GM10248 (cell line): ENCODE measurements around the gene BRMS1L.

Source experiments
- CTCF ChIA-PET: fragments of 300-600 bp; sonication (Branson Sonifier 250); formaldehyde crosslinking; extraction: SDS; loops from one replicate; lab custom pipeline; 2021; ENCODE audit warnings: antibody characterized with exemption; lab: Yijun Ruan, JAX
- POLR2A ChIA-PET: fragments of 350-650 bp; sonication (Branson Sonifier 250); formaldehyde crosslinking; extraction: SDS; loops from one replicate; lab custom pipeline; 2020; ENCODE audit warnings: antibody characterized with exemption; lab: Yijun Ruan, JAX
- DNase-seq: peaks from one replicate; pipeline ENCODE4 v3.0.0; 2012; ENCODE audit errors: extremely low spot score
- TF ChIP-seq, protein P1 (sequence below): IDR thresholded peaks from 2 replicates; pipeline ENCODE4 v1.5.1; 2012; ENCODE audit warnings: mild to moderate bottlenecking, low read depth; ENCODE audit errors: extremely low read depth, missing control alignments, control extremely low read depth

BRMS1L gene

DNA sequence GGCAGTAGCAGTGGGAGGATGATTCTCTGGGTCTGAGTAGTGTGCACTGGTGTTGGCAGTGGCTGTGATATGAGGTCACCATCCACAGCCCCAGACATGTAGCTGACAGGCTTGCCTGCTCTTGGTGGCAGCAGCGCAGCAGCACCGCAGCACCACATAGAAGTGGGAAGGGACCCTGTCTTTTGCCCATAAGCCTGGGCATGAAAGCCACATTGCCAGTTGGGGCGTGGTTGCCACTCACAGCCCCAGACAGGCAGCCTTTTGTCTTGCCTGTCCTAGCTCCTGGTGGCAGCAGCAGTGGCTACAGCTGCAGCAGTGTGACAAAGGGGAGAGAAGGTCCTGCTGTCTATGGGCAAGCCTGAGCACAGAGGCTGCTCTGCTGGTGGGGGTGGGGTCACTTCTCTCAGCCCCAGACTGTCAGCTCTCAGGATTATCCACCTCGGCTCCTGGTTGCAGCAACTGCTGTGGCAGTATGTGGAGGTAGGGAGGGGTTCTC is 71.5 kb downstream of the BRMS1L start:
- CTCF ChIA-PET = no interaction called here
- POLR2A ChIA-PET = interaction anchor here (0.6 kb wide), 1 partner anchor 756 kb away, joined by 3 read pairs; no protein-coding TSS in a partner anchor
- no peak for DNase-seq
- TF ChIP-seq, protein P1, sequence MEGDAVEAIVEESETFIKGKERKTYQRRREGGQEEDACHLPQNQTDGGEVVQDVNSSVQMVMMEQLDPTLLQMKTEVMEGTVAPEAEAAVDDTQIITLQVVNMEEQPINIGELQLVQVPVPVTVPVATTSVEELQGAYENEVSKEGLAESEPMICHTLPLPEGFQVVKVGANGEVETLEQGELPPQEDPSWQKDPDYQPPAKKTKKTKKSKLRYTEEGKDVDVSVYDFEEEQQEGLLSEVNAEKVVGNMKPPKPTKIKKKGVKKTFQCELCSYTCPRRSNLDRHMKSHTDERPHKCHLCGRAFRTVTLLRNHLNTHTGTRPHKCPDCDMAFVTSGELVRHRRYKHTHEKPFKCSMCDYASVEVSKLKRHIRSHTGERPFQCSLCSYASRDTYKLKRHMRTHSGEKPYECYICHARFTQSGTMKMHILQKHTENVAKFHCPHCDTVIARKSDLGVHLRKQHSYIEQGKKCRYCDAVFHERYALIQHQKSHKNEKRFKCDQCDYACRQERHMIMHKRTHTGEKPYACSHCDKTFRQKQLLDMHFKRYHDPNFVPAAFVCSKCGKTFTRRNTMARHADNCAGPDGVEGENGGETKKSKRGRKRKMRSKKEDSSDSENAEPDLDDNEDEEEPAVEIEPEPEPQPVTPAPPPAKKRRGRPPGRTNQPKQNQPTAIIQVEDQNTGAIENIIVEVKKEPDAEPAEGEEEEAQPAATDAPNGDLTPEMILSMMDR = no peak

DNA sequence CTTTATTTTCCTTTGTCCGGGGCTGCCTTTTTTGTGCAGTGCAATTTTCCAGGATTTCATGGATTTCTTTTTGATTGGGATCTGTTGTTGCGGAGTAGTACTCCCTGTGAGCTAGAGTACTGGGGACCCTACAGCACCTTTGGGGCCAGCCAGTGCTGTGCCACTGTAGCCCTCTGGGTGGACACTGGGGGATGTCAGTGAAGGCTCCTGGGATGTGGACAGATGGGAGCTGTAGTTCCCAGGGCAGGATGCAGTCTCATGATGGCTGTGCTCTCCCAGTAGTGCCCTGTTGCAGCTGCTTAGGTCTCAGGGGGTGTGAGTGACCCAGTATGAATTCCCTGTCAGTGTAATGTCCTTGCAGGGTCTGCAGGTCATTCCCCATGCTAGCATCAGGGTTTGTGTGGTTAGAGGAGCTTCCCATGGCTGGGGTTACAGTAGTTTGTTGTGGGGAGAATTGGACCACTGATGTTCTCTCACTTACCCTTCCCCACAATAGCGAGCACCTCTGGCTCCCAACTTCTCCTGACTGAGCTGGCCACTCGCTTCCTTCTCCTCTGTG is 72.2 kb downstream of the BRMS1L start:
- POLR2A ChIA-PET = no interaction called here
- no peak for DNase-seq
- CTCF ChIA-PET = no interaction called here
- TF ChIP-seq, protein P1 = no peak

DNA sequence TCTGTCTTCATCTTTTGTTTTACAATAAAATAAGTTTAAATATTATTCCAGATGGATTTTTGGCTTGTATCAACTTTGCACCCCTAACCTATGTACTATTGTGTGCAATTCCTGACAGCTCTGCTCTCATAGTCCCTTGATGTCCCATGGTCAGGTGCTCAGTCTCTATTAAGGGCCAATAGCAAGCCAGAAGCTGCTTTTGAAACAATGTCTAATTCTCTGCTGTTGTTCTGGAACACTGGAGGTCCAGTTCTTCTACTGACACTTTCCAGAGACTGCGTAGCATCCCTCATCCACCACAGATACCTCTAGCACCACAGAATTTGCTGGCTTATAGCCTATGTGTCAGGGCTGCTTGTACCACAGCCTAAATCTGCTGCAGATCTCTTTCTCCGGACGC is 74.6 kb downstream of the BRMS1L start:
- DNase-seq = no peak
- ChIA-PET CTCF (interaction anchor here (0.7 kb wide), 1 partner anchor 169 kb away, joined by 3 read pairs; no protein-coding TSS in a partner anchor), POLR2A (no interaction called here)
- TF ChIP-seq, protein P1 = no peak

DNA sequence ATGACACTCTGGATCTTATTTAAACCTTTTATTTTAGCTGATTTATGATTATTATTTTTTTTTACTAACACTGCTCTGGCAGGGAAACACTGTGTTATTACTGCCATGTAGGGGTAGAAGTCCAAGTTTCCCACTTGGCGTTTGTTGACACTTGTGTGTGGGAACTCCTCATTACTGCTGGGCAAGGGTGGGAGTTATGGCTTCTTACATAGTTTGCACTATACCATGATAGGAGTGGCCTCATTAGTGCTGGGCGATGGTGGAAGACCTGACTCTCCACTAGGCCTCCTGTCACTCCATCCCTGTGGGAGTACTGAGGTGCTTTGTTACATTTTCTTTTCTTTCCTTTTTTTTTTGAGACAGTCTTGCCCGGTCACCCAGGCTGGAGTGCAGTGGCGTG is 83.5 kb downstream of the BRMS1L start:
- CTCF ChIA-PET = no interaction called here
- no peak for DNase-seq
- POLR2A ChIA-PET = no interaction called here
- TF ChIP-seq, protein P1 = no peak

DNA sequence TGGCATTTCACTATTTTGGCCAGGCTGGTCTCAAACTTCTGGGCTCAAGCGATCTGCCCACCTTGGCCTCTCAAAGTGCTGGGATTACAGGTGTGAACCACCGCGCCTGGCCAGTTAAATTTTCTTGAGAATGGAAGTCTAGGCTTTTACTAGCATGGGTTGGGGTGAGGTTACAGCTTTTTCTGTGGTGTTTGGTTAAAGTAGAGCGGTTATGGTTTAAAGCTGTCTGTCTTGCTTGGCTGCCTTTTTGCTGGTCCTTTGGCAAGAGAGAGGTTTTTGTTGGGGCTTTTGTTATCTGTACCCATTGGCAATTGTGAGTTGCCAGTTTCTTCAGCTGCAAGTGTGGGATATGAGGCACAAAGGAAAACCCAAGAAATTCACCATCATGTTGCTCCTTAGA is 84.1 kb downstream of the BRMS1L start:
- CTCF ChIA-PET = no interaction called here
- DNase-seq = no peak
- TF ChIP-seq, protein P1 = no peak
- POLR2A ChIA-PET = no interaction called here

DNA sequence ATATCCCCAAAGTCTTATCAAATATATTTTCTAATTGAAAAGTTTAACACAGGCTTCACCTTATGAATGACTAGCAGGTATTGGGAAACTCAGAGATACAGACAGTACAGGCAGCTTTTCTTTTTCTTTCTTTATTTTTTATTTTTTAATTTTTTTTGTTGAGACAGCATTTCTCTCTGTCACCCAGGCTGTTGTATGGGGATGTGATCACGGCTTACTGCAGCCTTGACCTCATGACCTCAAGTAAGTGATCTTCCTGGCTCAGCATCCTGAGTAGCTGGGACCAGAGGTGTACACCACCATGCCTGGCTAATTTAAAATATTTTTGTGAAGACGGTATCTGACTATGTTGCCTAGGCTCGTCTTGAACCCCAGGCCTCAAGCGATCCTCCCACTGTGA is 85.0 kb downstream of the BRMS1L start:
- no peak for DNase-seq
- ChIA-PET POLR2A (no interaction called here), CTCF (no interaction called here)
- TF ChIP-seq, protein P1 = no peak

DNA sequence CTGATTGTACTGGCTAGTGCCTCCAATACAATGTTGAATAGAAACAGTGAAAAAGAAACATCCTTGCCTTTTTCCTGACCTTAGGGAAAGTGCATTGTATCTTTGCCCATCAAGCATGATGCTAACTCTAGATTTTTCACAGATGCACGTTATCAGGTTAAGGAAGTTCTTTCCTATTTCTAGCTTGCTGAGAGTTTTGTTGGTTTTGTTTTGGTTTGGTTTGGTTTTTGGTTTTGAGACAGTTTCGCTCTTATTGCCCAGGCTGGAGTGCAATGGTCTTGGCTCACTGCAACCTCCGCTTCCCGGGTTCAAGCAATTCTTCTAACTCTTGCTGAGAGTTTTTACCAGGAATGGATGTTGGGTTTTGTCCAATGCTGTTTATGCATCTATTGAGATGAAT is 89.0 kb downstream of the BRMS1L start:
- DNase-seq = no peak
- TF ChIP-seq, protein P1 = no peak
- POLR2A ChIA-PET = no interaction called here
- CTCF ChIA-PET = interaction anchor here (1.7 kb wide), 1 partner anchor 12 kb away, joined by 5 read pairs; no protein-coding TSS in a partner anchor
